OCI-LY1 (cell line): ENCODE results near the gene GALNT1.

Experiments
- H2AFZ ChIP-seq: fragments of 200-600 bp; sonication (generic), shearing (Covaris generic); 2 replicates; pipeline ENCODE4 v1.6.0; 2014; ENCODE audit warnings: antibody characterized with exemption, mild to moderate bottlenecking, low read length
- H3F3A ChIP-seq: fragments of 200-600 bp; sonication (generic), shearing (Covaris generic); 2 replicates; pipeline ENCODE4 v1.6.0; 2014; ENCODE audit warnings: mild to moderate bottlenecking, antibody characterized with exemption, low read length, moderate library complexity; ENCODE audit not compliant: insufficient read depth
- H3K27ac ChIP-seq: fragments of 200-600 bp; sonication (generic); 2 replicates; pipeline ENCODE4 v1.5.1; 2014; ENCODE audit warnings: low read length, mixed run types, mild to moderate bottlenecking, low read depth; ENCODE audit not compliant: poor library complexity, severe bottlenecking
- H3K27me3 ChIP-seq: fragments of 200-600 bp; sonication (generic); 2 replicates; pipeline ENCODE4 v1.6.0; 2014; ENCODE audit warnings: antibody characterized with exemption, mild to moderate bottlenecking, low read length, moderate library complexity; ENCODE audit not compliant: insufficient read depth
- H3K36me3 ChIP-seq: fragments of 200-600 bp; sonication (generic); 2 replicates; pipeline ENCODE4 v1.6.1; 2014; ENCODE audit warnings: mild to moderate bottlenecking, antibody characterized with exemption, low read length, moderate library complexity, mixed read lengths; ENCODE audit not compliant: insufficient read depth
- H3K4me1 ChIP-seq: fragments of 200-600 bp; sonication (generic); 2 replicates; pipeline ENCODE4 v1.5.1; 2014; ENCODE audit warnings: mild to moderate bottlenecking, low read length, moderate library complexity; ENCODE audit not compliant: insufficient read depth, severe bottlenecking
- H3K4me2 ChIP-seq: fragments of 200-600 bp; sonication (generic), shearing (Covaris generic); 2 replicates; pipeline ENCODE4 v1.6.1; 2014; ENCODE audit warnings: low read length
- H3K4me3 ChIP-seq: fragments of 200-600 bp; sonication (generic); 2 replicates; pipeline ENCODE4 v1.5.1; 2014; ENCODE audit warnings: low read length, low read depth, mild to moderate bottlenecking, mixed read lengths; ENCODE audit not compliant: poor library complexity, severe bottlenecking
- H3K79me2 ChIP-seq: fragments of 200-600 bp; shearing (Covaris generic); 2 replicates; pipeline ENCODE4 v1.6.1; 2016; ENCODE audit warnings: mixed run types, low read length, mixed read lengths; ENCODE audit not compliant: insufficient read depth
- H3K9ac ChIP-seq: fragments of 200-600 bp; sonication (generic), shearing (Covaris generic); 2 replicates; pipeline ENCODE4 v1.6.1; 2014; ENCODE audit warnings: mild to moderate bottlenecking, low read length, mixed read lengths
- H3K9me2 ChIP-seq: fragments of 200-600 bp; sonication (generic), shearing (Covaris generic); 2 replicates; pipeline ENCODE4 v1.6.1; 2014; ENCODE audit warnings: low read depth, mild to moderate bottlenecking, low read length, mixed read lengths
- H3K9me3 ChIP-seq: fragments of 200-600 bp; shearing (Covaris generic); 2 replicates; pipeline ENCODE4 v1.6.1; 2014; ENCODE audit warnings: low read length, mixed read lengths
- H4K20me1 ChIP-seq: fragments of 200-600 bp; sonication (generic), shearing (Covaris generic); 2 replicates; pipeline ENCODE4 v1.6.0; 2016; ENCODE audit warnings: mild to moderate bottlenecking, low read length; ENCODE audit not compliant: insufficient read depth
- EZH2 ChIP-seq: fragments of 200-600 bp; sonication (generic), shearing (Covaris generic); IDR thresholded peaks from 2 replicates; pipeline ENCODE4 v1.8.0; 2017; ENCODE audit warnings: borderline replicate concordance, mixed run types, mild to moderate bottlenecking, antibody characterized with exemption, low read length, moderate library complexity, mixed read lengths
- TF ChIP-seq, protein P1 (sequence below): fragments of 200-600 bp; sonication (generic), shearing (Covaris generic); IDR thresholded peaks from 2 replicates; pipeline ENCODE4 v1.5.1; 2017; ENCODE audit warnings: mild to moderate bottlenecking, antibody characterized with exemption, low read length, moderate library complexity, mixed read lengths

The GALNT1 gene

GRCh38 chr18:35577045-35577848 lies 4.3 kb upstream of the GALNT1 start:
- H3K4me2 ChIP-seq, result no peak overlapping the region
- no peak overlapping the region for H3K4me3 ChIP-seq
- no peaks in the 10 kb centered on the region for H3K36me3 ChIP-seq
- no peaks in the 10 kb centered on the region for H3K9me2 ChIP-seq
- H3K27me3 ChIP-seq, result no peaks in the 10 kb centered on the region; the same call in 1 of the 2 replicates
- H4K20me1 ChIP-seq, result no peaks in the 10 kb centered on the region
- H3K27ac ChIP-seq, result no peak overlapping the region
- no peak overlapping the region for H2AFZ ChIP-seq
- TF ChIP-seq, protein P1, sequence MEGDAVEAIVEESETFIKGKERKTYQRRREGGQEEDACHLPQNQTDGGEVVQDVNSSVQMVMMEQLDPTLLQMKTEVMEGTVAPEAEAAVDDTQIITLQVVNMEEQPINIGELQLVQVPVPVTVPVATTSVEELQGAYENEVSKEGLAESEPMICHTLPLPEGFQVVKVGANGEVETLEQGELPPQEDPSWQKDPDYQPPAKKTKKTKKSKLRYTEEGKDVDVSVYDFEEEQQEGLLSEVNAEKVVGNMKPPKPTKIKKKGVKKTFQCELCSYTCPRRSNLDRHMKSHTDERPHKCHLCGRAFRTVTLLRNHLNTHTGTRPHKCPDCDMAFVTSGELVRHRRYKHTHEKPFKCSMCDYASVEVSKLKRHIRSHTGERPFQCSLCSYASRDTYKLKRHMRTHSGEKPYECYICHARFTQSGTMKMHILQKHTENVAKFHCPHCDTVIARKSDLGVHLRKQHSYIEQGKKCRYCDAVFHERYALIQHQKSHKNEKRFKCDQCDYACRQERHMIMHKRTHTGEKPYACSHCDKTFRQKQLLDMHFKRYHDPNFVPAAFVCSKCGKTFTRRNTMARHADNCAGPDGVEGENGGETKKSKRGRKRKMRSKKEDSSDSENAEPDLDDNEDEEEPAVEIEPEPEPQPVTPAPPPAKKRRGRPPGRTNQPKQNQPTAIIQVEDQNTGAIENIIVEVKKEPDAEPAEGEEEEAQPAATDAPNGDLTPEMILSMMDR, result no peak
- TF ChIP-seq EZH2, result no peak
- no peaks in the 10 kb centered on the region for H3K79me2 ChIP-seq
- H3K9ac ChIP-seq, result no peak overlapping the region
- H3K9me3 ChIP-seq, result peaks cover 7% of the 10 kb centered on the region
- H3K4me1 ChIP-seq, result peaks cover 5% of the 10 kb centered on the region
- H3F3A ChIP-seq, result no peaks in the 10 kb centered on the region

- no peak overlapping the region for H3K27ac ChIP-seq
- no peak overlapping the region for H3K9ac ChIP-seq
- no peaks in the 10 kb centered on the region; the same call in 1 of the 2 replicates for H3K27me3 ChIP-seq
- H3K79me2 ChIP-seq, result peaks cover 5% of the 10 kb centered on the region; the same call in 1 of the 2 replicates
- no peaks in the 10 kb centered on the region for H3K36me3 ChIP-seq
- no peaks in the 10 kb centered on the region for H3K9me2 ChIP-seq
- H3K4me2 ChIP-seq, result no peak overlapping the region
- H3K4me1 ChIP-seq, result peaks cover 18% of the 10 kb centered on the region
- H2AFZ ChIP-seq, result no peak overlapping the region
- H3K4me3 ChIP-seq, result no peak overlapping the region
- H4K20me1 ChIP-seq, result no peaks in the 10 kb centered on the region
- no peaks in the 10 kb centered on the region for H3F3A ChIP-seq
- H3K9me3 ChIP-seq, result peaks cover 7% of the 10 kb centered on the region
- TF ChIP-seq EZH2, result no peak
- TF ChIP-seq, protein P1, result no peak
Observed at GRCh38 chr18:35578481-35578880, 3.1 kb upstream of the GALNT1 start.

DNA sequence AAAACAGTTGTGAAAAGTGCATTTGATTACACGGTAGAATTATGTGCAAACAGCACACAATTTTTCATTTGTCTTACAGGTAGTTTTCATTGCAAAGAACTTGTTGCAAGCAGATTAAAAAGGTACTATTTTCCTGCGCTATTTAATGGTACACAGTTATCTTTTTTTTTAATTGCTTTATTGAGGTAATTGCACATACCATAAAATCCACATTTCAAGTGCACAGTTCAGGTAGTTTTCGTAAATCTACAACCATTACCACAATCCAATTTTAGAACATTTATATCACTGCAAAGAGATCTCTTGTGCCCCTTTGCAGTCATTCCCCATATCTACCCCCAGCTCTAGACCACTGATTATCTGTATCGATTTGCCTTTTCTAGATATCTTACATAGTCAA lies 2.6 kb upstream of the GALNT1 start:
- H3K9ac ChIP-seq, result no peak overlapping the region
- H3K27me3 ChIP-seq, result no peaks in the 10 kb centered on the region; the same call in 1 of the 2 replicates
- peaks cover 7% of the 10 kb centered on the region for H3K9me3 ChIP-seq
- no peaks in the 10 kb centered on the region for H3K36me3 ChIP-seq
- H3K4me3 ChIP-seq, result no peak overlapping the region
- no peak overlapping the region for H3K4me2 ChIP-seq
- no peak overlapping the region for H2AFZ ChIP-seq
- no peaks in the 10 kb centered on the region for H4K20me1 ChIP-seq
- peaks cover 5% of the 10 kb centered on the region; the same call in 1 of the 2 replicates for H3K79me2 ChIP-seq
- no peaks in the 10 kb centered on the region for H3F3A ChIP-seq
- no peaks in the 10 kb centered on the region for H3K9me2 ChIP-seq
- peaks cover 19% of the 10 kb centered on the region for H3K4me1 ChIP-seq
- H3K27ac ChIP-seq, result no peak overlapping the region
- TF ChIP-seq EZH2, result no peak
- TF ChIP-seq, protein P1, result no peak
